NCI-H82 treated with DMSO at 0.1 percent for 48 hours (cell line): ENCODE measurements around the gene QRSL1.
"Not testable (repeated sequence)": the region's sequence is repeated elsewhere in the genome, so short reads cannot be mapped to it uniquely, and the experiment has no call there.

ENCODE experiments used
- DNase-seq: peaks from one replicate; lab custom pipeline; 2025; ENCODE audit not compliant: unreplicated experiment; lab: John Stamatoyannopoulos, UW

Gene QRSL1

DNA sequence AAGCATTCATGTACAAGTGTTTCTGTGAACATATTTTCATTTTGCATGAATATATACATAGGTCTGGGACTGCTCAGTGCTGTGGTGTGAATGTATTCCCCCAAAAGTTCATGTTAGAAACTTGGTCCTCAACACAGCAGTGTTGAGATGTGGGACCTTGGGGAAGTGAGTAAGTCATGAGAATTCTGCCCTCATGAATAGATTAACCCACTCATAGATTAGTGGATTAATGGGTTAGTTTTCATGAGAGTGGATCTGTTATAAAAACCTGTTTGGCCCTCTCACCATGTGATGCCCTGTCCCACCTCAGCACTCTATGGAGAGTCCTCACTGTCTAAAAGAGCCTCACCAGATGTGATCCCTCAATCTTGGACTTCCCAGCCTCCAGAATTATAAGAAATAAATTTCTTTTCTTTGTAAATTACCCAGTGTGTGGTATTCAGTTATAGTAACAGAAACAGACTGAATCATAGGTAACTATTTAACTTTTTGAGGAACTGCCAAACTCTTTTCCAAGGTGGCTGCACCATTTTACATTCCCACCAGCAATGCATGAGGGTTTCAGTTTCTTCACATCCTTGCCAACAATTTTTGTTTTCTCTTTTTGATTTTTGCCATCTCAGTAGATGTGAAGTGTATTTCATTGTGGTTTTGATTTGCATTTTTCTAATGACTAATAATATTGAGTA is 45.3 kb downstream of the QRSL1 start:
- DNase-seq = no peak

DNA sequence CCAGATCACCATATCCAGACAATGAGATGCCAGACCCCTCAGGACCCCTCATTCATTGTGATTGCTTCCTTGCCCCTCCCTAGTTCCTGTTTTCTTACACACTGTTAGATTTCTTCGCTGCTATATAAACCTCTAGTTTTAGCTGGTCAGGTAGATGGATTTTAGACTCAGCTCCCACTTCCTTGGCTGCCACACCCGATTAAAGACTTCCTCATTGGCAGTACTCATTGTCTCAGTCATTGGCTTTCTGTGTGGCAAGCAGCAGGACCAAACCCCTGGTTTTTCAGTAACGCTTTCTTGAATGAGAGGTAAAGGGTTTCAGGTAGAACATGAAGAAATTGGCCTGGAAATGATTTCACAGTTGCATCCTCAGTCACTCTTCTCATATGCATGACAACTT is 47.9 kb downstream of the QRSL1 start:
- no peak for DNase-seq

DNA sequence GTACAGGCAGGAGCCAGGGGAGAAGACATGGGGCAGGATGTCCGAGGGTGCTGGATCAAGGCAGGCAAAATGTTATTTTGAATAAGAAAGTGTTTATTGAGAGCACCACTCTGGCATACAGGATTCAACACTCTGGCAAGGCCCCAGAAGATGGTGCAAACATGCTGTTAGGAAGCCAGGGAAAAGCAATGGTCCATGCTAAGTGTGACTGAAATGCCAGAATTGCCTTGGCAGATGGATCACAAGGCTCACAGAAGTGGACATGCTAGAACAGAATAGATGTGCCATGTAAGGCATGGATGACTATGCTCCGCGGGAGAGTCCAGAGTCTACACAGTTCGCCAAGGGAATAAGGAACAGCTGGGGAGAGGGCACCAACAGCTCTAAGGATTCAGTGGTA is 54.6 kb downstream of the QRSL1 start:
- DNase-seq = no peak

DNA sequence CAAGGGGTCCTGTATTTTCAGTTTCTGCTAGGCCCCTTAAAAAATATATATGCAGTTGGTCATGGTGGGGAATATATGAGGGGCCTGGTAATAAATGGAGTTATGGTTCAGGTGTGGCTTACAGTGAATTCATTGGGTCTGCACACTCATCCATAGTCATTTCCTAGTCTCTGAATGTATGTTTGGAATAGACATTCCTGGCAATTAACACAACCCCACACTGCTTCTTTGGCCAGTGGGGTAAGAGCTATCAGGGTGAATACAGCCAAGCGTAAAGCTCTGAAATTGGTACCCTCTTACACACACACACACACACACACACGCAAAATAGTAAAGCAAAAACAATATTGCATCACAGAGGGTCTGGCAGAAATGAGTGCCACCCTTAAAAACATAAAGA is 56.5 kb downstream of the QRSL1 start:
- DNase-seq = no peak

DNA sequence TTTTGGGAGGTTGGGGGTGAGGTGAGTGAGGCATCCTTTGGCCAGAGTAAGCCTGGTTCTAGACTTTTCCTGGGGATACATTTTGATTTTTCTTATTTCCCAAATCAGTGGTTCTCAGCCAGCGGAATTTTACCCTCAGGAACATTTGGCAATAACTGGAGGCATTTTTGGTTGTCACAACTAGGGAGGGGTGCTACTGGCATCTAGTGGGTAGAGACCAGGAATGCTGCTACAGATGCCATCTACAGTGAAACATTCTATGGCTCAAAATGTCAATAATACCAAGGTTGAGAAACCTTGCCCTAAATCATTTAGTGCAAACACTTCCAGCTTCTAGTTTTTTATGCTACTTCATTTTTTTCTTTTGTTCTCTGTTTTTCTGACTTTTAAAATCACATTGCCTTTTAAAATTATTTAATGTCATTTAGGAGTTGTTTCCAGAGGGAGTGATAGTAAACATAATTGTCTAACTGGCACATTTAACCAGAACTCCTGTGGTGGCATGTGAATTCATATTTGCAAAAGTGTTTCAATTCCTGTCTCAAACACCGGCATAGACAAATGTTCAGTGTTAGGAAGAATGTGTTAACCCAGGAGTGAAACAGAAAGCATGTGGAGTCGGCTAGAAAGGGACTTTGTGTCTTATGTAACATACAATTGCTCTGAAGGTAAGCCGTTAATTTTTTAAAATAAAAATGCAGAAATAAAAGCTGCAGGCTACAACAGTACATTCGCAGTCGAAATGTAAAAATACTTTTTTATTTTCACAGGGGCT is 59.0 kb downstream of the QRSL1 start:
- no peak for DNase-seq

DNA sequence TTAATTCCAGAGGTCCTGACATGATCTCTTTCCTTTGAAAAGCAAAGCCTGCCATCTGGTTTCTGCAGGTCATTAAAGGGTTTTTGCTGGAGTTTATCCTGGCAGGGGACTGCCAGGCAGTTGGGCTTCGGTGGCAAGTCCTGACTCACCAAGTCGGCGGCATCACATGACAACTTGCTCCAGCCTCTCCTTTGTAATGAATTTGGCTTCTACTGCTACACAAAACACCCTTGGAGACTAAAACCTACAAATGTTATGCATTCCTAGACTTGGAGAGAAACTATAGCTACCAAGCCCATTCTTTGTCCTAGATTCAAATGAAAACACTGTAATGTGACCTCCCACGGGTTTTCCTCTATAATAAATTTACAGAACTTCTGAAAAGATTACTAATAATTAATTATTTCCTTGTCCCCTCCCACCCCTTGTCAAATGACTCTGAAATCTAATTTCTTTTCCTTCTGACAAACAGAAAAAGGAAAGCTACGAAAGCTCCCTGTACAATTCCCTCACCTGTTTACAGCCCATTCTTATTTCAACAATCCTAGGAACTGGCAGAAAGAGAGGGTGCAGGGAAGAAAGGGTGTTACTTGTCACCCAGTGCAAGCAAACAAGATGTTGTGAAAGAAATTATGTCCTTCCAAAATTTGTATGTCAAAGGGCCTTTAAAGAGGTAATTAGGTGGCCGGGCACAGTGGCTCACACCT is 62.9 kb downstream of the QRSL1 start:
- DNase-seq = no peak

DNA sequence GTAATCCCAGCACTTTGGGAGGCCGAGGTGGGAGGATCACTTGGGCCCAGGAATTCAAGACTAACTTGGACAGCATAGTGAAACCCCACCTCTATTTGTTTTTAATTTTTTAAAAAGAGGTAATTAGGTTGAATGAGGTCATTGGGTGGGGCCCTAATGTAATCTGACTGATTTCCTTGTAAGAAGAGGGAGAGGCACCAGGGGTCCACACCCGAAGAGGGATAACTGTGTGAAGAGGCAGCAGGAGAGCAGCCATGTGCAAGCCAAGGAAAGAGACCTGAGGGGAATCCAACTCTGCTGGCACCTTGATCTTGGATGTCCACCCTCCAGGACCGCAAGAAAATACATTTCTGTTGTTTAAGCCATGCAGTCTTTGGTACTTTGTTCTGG is 63.4 kb downstream of the QRSL1 start:
- no peak for DNase-seq

DNA sequence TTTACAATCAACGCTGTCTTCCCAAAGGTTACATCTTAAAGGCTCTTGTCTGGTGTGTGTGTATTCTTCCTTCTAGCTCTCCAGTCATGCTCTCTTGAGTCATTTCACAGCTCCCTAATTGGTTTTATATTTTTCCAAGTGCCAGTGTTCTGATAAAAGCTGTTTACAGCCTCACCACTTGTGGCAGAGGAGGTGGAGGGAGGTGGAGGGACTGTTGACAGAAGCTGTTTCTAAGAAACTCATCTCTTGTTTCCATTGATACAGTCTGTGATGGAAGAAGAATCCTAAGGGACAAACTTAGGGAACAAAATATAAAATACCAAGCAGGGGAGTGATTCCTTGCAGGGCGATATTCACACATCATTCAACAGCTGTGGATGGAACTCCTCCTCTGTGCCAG is 64.0 kb downstream of the QRSL1 start:
- no peak for DNase-seq

DNA sequence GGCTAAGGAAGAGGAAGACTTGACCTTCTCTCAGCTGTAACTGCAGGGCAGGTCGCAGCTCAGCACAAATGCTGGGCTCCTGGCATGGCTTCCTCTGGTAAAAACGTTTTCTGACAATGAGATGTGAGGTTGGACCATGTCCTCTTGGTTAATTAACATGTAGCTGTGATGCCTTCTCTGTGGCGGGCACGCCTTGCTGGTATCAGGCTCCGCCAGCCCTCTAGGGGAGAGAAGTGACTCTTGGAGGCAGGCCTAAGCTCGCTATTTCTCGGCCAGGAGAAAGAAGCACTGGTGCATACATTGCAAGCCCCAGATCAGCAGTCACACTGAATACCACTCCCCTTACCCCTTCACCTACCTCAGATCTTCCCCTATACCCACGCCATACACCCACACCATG is 65.0 kb downstream of the QRSL1 start:
- DNase-seq = no peak

DNA sequence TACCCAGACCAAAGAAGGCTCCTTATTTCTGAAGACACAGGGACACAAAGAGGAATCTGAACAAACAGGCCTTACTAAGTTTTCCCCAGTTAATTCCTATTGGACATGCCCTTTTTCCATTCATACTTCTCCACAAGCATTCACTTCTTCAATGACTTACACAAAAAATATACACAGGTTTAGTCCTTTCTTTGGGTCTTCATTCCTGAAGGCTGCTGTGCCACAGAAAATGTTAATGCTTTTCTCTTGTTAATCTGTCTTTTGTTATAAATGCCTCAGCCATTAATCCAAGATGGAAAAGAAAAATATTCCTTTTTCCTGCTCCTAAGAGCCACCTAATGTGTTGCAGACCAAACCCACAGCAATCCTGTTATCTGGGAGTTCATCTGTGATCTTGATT is 71.2 kb downstream of the QRSL1 start:
- DNase-seq = no peak

DNA sequence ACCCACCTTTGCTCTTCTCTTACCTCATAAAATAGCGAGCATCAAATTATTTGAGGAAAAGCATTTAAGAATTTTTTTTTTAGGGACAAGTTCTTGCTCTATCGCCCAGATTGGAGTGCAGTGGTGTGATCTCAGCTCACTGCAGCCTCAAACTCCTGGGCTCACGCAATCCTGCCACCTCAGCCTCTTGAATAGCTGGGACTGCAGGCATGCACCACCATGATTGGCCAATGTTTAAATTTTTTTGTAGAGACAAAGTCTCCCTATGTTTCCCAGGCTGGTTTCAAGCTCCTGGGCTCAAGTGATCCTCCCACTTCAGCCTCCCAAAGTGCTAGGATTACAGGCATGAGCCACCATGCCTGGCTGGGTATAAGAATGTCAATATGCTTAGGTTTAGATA is 71.8 kb downstream of the QRSL1 start:
- not testable (repeated sequence) for DNase-seq

DNA sequence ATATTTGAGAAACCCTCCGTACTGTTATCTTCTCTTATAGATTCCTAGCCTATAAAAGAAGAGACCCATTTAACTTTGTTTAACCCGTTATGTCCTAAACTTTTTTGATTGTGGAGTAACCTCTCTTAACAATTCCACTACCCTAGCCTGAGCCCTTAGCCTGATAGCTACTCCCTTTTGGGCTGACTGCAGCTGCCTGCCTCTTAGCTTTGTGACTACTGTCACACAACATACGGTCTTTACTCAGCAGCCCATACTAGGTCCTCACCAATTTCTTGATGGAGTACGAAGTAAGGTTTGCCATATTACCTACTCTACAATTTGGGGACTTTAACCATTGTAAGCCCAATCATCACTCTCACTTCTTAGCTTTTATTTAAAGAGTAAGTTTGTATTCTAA is 72.7 kb downstream of the QRSL1 start:
- DNase-seq = no peak

DNA sequence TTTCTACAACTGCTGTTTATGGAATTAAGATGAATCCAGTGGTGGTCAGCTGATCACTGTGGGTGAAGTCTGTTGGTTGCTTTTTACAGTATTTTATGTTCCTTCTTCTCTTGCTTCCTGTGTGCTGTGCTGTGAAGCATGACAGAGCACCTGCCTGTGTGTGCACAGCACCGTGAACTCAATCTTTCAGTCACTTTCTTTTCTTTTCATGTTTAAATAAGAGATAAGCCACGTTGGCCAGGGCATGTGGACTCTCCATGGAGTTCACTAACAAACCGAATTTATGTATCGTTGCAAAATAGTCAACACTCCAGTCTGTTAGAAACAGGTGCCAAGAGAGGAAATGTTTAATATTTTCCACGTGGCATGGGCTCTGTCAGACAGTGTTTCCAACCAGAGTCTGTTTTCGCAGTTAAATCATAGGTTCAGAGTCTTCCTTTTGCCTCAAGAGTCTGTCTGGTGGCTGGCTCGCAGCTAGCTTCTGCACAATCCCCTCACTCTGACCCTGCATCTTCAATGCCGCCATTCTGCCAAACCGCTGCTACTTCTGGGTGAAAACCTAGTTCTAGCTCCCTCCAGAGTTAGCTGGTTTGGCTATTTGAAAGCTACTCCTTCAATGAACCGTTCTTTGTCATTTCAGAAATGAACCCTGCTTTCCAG is 73.2 kb downstream of the QRSL1 start:
- DNase-seq = no peak

DNA sequence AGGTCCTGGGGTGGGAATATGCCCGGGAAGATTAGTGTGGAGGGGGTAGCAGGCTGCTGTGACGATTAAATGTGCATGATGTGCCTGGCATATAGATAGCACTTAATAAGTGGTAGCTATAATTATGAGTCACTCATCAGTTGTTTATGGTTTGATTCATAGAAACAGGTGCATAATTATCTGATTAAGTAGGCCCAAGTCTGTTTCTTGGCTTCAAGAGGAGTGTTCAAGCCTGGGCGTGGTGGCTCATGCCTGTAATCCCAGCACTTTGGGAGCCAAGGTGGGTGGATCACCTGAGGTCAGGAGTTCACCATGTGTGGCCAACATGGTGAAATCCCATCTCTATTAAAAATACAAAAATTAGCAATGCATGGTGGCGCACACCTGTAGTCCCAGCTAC is 74.9 kb downstream of the QRSL1 start:
- no peak for DNase-seq

DNA sequence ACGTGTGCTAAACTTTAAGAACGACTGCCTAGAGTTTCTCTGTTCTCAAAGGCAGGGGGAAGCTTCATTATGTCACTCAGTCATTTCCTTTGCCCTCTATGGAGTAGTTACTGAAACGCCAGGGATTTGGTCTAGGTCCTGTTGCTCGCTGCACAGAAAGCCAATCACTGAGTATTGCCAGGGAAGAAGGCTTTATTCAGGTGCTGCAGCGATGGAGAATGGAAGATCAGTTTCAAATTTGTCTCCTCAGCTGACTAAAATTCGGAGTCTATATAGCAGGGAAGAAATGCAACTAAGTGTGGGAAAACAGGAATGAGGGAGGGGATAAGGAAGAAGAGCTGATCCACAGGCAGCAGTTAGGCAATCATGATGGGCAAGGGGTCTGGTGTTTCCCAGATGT is 75.8 kb downstream of the QRSL1 start:
- DNase-seq = no peak

DNA sequence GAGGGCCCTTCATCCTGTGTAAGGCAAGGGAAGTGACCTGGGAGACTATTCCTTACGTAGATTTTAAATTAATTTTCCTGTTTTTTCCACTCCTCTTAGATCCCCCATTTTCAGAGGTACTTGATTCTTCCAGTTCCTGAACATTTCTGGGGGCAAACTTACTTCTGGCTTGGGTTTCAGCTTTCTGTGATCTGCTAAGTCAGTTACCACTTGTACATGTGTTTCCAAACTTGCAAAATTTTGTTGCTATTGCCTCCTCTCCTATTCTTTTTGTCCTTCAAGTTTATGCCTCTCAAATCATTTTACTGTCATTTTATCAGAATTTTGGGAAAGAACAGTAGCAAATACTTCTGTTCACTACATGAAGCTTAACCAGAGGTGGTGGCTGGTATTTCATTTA is 81.2 kb downstream of the QRSL1 start:
- DNase-seq = no peak

DNA sequence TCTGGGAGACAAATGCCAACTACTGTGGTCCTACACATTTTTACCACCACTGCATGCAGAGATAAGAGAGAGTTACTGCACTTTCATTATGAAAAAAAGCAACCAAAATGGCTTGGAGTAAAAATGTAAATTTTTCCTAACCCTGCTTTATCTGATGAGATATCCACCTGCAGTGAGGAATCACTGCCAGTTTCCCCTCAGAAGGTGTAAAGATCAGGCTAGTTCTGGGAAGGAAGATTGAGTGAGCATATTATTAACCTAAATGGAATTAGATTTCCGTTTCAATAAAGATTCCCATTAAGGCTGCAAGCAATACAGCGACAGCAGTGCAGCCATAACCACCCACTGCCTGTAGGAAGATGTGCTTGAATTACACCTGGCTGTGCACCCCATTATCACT is 84.9 kb downstream of the QRSL1 start:
- no peak for DNase-seq

DNA sequence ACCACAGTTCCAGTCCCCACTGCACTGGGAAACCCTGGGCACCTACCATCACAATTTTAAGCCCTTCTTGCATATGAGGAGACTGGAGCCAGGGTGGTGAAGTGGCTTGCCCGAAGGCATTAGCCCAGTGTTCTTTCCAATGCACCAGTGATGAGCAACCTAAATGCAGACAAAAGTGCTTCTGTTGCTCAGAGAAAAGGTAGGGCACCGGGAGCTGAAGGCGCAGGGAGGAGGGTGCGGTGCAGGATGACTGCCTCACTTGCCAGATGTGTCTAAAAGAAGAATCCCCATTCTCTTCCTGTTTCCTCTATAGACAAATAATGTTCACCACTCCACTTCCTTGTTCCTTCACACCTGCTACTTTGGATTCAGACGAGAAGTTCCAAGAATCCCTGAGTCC is 86.5 kb downstream of the QRSL1 start:
- DNase-seq = no peak

DNA sequence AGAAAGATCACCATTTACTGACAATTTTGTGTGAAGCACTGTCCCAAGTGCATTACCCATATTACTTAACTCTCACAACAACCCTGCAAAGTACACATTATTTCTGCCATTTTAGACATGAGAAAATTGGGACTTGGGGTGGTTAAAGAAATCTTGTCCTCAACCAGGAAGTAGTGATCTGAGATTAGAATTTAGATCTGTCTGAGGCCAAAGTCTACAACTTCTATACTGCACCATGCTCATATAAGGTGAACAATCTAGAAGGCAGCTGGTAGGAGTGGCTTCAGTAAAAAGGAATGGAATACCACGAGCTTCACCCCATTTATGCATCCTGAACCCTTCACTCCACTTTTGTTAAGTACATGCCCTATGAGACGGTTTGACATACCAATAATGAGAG is 87.6 kb downstream of the QRSL1 start:
- no peak for DNase-seq
